GM21723 (cell line): Measurements from ENCODE around the gene PIAS4.
"Not testable (repeated sequence)": the region's sequence is repeated elsewhere in the genome, so short reads cannot be mapped to it uniquely, and the experiment has no call there.

ENCODE experiments used
- ATAC-seq: cut with Tn5 transposase; IDR thresholded peaks from one replicate; pipeline ENCODE4 v1.9.1; 2021; ENCODE audit warnings: mild to moderate bottlenecking, moderate library complexity; ENCODE audit not compliant: unreplicated experiment

The PIAS4 gene

DNA sequence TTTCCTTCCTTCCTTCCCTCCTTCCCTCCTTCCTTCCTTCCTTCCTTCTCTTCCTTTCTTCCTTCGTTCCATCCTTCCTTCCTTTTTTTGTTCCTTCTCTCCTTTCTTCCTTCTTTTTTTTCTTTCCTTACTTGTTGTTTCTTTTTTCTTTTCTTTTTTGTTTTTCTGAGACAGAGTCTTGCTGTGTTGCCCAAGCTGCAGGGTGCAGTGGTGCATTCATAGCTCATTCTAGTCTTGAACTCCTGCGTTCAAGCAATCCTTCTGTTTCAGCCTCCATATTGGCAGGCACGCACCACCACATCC is 16.8 kb upstream of the PIAS4 start:
- no peak for ATAC-seq

DNA sequence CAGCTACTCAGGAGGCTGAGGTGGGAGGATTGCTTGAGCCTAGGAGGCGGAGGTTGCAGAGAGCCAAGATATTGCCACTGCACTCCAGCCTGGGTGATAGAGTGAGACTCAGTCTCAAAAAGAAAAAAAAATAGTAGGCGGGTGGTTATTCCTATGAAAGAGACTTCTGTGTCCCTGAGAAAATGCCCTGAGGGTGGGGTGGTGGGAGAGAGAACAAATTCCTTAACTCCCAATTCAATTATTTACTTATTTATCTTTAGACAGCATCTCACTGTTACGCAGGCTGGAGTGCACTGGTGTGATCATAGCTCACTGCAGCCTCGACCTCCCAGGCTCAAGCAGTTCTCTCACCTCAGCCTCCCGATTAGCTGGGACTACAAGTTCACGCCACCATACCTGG is 11.9 kb upstream of the PIAS4 start:
- no peak for ATAC-seq

DNA sequence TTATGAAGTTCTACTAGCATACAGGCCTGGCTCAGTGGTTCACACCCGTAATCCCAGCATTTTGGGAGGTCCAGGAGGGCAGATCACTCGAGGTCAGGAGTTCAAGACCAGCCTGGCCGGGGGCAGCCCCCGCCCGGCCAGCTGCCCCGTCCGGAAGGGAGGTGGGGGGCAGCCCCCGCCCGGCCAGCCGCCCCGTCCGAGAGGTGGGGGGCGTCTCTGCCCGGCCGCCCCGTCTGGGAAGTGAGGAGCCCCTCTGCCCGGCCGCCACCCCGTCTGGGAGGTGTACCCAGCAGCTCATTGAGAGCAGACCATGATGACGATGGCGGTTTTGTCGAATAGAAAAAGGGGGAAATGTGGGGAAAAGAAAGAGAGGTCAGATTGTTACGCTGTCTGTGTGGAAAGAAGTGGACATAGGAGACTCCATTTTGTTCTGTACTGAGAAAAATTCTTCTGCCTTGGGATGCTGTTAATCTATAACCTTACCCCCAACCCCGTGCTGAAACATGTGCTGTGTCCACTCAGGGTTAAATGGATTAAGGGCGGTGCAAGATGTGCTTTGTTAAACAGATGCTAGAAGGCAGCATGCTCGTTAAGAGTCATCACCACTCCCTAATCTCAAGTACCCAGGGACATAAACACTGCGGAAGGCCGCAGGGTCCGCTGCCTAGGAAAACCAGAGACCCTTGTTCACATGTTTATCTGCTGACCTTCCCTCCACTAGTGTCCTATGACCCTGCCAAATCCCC is 8.7 kb upstream of the PIAS4 start:
- ATAC-seq = not testable (repeated sequence)

DNA sequence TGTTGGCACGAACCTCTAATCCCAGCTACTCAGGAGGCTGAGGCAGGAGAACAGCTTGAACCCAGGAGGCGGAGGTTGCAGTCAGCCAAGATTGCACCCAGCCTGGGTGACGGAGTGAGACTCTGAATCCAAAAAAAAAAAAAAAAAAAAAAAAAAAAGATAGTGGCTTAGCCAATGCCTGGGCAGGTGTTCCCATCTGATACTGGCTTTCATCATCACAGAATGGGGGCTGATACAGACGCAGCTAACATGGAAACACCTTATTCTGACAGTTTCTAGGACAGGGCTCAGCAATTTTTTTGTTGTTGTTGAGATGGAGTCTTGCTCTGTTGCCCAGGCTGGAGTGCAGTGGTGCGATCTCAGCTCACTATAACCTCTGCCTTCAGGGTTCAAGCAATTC is 6.7 kb upstream of the PIAS4 start:
- ATAC-seq = not testable (repeated sequence)

DNA sequence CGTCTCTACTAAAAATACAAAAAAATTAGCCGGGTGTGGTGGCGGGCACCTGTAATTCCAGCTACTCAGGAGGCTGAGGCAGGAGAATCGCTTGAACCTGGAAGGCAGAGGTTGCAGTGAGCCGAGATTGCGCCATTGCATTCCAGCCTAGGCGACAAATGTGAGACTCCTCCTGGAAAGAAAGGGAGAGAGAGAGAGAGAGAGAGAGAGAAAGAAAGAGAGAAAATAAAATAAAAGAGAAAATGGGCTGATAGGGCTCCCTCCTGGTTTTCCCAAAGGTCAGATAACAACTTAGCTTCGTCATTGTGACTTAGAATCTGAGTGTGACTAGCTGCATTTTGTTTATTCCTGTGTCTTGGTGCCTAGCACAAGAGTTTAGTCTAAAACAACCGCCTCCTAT is 2.1 kb upstream of the PIAS4 start:
- not testable (repeated sequence) for ATAC-seq

DNA sequence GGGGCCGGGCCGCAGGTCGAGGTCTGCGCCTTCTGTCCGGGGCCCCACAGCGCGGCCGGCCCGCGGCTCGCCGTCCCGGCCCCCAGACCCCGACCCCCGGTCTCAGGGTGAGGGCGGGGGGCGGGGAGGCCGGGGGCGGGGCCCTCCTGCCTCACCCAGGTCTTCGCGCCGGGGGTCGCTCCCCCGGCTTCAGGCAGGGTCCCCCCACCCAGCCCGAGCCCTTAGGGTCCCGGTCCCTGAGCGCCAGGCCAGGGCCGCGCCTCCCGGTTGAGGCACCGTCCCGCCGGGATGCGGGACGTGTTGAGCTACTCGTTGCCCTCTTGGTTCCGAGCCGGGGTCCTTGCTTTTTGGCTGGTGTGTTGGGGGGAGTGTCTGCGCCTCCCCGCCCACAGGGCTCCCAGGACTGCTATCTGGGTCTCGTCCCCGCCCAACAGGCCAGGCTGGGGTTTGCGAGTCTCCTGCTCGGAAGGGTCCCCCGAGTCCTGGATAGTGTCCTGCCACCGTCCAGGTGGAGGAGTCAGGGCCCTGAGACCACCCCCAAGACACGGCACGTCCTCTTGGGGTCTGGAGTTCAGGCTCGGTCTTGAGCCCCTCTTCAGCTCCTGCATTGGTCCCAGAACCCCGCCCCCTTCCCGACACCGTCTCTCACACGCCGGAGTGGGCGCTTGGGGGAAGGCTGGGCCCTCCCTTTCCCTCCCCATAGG is 452 bp downstream of the PIAS4 start:
- ATAC-seq = peak; percentile 17

DNA sequence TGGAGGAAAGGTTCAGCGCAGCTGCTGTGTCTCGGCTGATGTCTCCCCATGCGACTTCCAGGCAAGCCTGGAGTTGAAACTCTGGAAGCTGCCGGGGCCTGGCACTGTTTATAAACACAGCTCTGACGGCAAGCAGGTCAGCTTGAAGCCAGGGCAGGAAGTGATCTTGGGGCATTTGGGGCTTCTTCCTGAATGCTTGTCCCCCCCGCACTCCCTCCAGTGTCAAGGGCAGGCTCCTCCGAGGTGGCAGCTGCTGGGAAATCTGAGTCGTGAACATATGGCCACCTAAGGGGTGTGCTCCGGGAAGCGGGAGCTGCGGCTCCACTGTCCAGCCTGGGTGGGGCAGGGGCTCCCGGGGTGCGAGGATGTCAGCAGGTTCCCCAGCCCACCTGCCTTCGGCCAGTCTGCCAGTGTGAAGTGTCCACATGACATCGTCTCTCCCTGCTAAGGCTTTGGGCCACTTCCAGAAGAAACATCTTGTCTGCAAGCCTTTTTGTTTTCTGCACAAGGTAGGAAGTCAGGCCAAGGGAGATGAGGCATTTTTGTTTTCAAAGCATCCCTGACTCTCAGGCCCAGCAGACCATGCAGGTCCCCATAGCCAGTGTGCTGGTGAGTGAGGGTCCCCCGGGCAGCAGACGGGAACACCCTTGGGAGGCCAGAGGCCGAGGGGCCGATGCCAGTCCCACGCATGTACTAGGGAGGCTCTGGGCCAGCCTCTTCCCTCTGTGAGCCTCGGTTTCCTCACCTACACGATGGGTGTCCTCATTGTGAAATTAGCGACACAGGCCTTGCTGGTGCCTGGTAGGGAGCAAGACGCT is 2.7 kb downstream of the PIAS4 start:
- no peak for ATAC-seq

DNA sequence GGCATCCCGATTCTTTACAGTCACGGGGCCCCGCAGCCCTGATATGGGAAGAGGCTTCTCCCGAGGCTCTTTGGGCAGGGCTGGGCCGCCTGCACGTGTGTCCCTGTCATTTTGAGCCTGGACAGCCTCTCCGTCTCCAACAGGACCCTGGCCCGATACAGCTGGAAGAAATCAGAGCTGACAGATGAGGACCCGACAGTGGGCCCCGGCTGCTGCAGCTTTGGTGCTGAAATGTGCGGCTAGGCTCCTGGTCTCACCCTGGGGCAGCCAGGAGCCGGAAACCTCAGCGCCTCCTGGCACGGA is 3.2 kb downstream of the PIAS4 start:
- ATAC-seq = no peak

DNA sequence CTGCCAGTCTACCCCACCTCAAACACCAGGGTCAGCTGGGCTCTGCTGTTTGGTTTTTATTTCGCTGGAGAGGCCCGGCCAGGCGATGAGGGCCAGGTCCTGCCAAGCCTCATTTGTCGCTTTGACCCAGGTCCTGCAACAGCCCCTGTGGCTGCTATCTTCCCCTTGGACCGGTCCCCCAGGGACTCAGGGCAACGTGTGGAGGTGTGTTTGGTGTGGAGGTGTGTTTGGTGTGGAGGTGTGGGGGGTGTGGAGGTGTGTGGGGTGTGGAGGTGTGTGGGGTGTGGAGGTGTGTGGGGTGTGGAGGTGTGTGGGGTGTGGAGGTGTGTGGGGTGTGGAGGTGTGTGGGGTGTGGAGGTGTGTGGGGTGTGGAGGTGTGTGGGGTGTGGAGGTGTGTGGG is 3.9 kb downstream of the PIAS4 start:
- ATAC-seq = not testable (repeated sequence)

DNA sequence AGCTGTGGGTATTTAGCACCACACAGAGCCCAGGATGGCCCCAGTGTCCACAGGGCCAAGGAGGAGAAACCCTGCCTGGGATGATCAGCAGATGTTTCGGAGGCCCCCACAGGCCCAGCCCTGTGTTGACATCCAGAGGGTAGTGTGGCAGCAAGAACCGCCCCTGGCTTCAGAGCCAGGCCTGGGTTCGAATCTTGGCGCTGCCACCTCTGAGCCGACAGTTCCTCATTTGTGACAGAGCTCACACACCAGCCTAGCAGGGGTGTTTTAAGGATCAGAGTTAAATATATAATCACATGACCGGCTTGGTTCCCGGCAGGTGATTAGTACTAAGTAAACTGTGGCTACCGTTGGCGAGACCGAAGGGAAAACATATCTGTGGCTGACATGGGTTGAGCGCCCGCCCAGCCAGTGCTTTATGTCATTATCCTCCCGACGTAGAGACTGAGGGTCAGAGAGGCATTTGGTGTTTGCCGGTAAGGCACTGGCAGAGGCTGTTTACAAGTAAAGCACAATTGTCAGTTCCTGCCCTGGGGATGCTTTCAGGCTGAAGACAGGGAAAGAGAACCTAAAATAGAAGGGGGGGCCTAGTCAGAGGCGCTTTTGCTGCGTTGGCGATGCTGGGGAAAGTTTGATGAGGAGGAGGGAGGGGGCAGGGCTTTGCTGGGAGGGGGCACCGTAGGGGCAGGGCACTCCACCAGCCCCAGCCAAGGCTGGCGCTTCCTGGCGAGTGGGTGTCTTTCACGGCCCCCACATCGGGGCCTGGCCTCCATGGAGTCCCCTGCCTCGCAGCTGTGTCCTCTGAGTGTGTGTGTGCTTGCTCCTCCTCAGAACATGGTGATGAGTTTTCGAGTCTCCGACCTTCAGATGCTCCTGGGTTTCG is 4.8 kb downstream of the PIAS4 start:
- ATAC-seq = no peak

DNA sequence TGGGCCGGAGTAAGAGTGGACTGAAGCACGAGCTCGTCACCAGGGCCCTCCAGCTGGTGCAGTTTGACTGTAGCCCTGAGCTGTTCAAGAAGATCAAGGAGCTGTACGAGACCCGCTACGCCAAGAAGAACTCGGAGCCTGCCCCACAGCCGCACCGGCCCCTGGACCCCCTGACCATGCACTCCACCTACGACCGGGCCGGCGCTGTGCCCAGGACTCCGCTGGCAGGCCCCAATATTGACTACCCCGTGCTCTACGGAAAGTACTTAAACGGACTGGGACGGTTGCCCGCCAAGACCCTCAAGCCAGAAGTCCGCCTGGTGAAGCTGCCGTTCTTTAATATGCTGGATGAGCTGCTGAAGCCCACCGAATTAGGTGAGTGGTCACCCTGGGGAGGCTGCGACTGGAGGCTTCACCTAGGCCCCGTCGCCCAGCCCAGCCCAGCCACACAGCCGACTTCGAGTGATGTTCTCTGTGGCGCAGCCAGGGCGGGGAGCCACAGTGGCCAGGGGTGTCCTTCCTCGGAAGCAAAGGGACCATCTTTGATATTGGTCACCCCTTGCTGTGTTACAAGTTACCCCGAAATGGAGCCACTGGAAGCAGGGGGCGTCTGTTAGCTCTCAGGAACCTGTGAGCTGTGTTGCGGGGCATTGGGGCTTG is 5.6 kb downstream of the PIAS4 start:
- ATAC-seq = no peak

DNA sequence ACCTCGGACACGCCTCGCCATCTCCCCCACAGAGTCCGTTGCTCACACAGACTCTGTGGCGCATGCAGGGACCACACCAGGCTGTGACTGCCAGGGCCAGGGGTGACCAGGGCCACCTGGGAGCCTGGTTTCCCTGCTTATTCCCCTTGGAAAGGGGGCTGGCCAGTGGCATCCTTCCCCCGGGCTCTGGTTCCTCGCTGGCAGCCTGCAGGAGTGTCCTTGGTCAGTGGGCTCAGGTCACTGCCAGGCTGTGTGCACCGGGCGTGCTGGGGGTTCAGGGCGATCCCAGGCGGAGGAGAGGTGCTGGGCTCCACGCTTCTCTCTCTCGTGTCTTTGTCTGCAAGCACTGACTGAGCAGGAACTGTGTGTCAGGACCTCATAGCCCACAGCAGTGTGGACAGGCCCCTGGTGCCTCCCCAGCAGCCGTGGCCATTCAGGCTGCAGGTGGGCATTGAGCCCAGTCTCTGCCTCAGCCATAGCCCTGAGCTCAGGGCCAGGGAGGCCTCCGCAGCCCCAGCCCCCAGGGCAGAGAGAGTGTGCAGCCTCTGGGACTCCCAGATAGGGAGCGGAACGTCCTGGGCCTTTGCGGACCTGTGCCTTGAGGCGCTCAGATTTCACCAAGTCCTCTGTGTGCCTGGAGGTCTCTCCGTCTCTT is 6.5 kb downstream of the PIAS4 start:
- no peak for ATAC-seq

DNA sequence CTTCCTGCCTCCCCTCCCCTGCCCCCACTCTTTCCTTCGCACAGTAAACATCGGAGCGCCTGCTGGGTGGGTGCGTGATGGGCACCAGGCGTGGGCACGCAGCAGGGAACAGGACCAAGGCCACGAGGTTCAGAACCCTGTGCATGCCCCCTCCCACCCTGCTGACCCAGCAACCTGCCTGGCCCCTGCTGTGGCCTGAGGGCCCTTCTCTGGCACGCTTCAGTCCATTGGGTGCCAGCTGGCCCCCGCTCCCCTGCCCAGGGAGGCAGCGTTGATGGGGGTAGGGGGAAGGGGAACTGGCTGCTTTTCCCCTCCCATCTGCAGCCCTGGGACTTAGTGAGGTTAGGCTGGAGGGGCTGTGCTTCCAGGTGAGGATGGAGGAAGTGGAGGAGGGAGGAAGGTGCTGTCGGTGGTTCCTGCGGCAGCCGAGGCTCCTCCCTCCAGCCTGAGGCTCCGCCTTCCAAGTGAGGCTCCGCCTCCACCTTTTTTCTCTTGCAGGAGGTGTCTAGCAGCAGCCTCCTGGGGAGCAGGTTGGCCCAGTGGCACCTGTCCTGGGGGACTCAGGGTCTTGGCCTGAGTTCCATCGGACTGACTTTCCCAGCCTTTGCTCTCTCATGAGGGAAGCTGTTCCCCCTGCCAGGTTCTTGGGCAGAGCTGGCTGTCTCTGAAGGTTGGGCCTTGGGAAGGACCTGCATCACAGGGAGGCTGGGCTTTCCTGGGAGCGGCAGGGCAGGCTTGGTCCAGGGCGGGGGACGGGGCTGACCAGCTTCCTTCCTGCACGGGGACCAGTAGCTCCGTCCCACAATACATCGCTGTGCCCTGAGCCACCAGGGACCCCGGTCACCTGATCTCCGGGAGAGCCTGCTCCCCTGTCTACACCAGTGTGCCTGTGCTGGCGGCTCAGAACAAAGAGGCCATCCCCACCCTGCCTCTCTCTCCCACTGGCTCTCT is 7.3 kb downstream of the PIAS4 start:
- ATAC-seq = no peak

DNA sequence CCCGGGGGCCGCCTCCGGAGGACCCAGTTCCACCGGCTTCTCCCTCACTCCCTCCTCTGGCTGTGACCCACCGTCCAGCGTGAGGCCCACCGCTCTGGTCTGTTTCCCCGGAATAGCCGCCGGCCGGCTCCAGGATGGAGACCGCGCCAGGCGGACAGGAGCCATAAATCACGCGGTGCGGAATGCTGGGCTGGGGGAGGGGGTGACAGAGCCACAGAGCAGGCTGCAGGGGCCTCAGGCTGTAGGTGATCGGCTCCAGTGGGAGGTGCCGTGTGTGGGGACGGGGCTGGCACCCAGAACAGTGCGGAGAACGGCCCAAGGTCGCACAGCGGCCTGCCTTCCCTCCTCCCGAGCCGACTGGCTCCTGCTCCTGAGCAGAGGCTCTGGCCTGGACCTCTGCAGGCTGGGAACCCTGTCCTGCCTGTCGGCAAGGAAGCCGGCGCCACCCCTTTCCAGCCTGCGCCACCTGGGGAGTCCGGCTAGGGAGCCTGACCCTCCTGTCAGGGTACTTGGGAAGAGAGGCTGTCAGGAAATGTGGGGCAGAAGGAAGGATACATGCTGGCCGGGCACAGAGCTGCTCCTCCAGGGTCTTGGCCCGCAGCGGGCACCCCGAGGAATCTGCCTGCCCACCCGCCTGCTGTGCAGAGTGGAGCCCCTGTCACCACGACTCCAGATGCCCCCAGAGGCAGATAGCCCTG is 8.3 kb downstream of the PIAS4 start:
- no peak for ATAC-seq

DNA sequence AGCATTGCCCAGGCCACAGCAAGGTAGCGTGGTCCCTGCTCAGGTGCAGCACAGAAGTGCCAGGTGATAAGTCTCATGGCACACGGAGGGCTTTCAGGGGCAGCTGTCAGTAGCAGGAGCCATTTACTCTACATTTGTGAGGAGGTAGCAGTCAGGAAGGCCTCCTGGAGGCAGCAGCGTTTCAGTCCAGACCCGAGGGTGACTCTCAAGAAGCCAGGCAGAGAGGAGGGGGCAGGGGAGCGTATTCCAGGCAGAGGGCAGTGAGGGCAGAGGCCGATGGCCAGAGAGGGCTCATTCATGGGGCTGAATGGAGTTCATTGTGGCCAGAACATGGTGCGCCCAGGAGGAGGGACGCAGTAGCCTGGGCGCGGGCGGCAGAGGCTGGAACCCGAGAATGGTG is 8.9 kb downstream of the PIAS4 start:
- no peak for ATAC-seq

DNA sequence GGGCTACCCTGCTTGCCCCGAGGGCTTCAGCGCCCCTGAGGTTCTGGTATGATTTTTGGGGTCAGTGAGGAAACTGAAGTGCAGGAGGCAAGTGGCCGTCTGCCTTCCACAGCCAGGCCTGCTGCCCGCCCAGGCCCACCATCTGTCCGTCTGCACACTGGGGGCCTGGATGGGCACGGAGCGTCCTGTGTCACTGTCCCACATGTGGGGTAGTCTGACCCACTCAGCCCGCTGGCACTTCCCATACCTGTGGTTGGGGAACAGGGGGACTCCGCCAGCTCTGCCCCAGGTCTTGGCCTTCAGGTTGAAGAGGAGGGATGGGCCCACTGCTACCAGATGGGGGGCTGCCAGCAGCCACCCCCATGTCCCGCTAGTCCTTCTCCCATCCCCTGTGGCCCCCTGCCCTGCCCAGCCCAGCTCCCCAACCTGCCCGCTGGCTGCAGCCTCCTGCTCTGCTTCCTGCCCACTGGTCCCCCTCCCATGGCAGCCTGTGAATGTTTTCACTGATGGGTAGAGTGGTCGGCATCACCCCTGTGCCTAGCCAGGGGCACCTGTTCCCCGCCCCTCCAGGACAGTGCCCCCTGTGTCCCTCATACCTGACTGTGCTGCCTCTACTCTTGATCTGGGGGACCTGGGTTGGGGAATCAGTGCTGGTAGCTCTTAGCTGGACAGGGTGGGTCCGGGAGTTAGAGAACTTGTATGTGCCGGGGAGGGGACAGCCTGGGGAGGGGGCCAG is 9.5 kb downstream of the PIAS4 start:
- ATAC-seq = no peak

DNA sequence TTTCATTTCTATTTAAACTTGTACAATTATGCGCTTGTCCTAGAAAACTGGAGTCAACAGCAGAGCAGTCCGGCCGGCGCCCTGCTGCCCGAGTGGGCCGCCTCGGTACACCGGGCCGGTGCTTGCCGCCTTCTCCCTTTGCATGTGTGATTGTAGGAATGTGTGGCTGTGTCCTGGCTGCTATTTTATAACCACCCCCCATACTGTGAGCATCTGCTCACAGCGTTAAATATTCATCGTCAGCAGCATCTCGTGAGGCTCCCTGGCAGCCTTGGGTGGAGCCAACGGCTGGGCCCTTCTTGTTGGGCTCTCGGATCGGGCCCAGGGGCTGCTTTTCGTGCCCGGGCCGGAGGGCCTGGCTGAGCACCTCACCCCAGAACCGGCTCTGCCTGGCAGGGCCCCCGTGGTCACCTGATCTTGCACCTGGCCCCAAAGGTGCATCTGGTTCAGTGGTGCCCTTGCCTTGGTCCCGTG is 10.6 kb downstream of the PIAS4 start:
- ATAC-seq = no peak
